ENCODE measurements around the gene NAB2.
"Not testable (repeated sequence)": the region's sequence is repeated elsewhere in the genome, so short reads cannot be mapped to it uniquely, and the experiment has no call there.

NAB2 gene

DNA sequence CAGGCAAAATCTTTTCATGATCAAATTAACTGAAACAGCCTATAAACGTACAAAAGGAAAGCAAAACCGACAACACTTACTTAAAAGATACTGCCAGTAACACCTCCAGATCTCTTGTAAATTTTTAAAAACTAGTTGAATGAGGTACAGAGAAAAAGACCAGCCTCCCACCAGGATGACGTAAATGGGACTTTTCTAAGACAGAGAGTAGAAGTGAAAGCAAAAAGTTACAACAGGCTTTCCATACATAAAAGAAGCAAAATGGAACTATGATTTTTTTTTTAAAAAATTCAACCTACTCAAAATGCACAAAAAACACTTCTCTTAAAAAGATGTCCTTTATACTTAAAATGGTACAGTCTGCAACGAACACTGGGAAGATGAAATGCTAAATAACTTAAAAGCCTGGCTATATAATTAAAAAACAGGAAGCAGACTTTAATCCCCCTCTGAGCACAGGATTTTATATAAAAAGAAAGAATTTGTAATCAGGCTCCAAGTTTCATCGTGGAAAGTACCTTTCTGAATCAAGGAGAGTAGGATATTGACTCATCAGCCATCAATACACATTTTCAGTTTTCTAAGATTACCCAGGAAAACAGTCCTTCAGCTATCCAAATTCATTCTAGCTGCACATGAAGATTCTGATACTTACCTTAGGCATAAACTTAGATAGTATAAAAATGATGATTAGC, 24.8 kb upstream of the NAB2 start:
- peak in 1 of 3 donors; percentile 5 for DNase-seq (ENCODE audit: low read depth in 3 of 3, low spot score in 1 of 3)

DNA sequence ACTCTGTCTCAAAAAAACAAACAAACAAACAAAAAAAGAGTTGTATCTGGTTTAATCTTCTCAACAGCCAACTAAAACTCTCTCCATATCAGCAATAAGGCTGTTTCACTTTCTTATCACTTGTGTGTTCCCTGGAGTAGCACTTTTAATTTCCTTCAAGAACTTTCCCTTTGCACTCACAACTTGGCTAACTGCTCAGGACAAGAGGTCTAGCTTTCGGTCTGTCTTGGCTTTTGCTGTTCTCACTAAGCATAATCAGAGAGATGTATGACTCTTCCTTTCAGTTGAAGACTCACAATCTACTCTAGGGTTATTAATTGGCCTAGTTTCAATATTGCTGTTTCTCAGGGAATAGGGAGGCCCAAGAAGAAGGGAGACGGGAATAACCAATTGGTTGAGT, 22.7 kb upstream of the NAB2 start:
- no peak for DNase-seq (ENCODE audit: low read depth in 3 of 3, low spot score in 1 of 3)

DNA sequence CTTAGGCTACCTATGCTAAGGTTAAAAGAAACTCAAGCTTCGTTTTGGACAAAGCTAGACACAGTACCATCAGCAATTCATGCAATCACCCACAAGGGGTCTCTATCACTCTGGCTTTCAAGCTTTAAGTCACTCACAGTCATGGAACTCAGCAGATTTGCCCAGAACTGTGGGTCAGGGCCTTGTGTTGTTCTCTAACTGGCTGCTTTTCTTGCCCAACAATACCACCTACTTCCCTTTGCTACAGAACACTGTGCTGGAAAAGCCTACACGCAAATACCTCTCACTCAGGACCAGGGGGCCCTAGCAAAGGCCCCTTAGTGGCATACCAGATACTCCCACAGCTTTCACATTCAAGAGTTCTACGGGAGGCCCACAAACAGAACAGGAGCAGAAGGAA, 19.4 kb upstream of the NAB2 start:
- no peak for DNase-seq (ENCODE audit: low read depth in 3 of 3, low spot score in 1 of 3)

DNA sequence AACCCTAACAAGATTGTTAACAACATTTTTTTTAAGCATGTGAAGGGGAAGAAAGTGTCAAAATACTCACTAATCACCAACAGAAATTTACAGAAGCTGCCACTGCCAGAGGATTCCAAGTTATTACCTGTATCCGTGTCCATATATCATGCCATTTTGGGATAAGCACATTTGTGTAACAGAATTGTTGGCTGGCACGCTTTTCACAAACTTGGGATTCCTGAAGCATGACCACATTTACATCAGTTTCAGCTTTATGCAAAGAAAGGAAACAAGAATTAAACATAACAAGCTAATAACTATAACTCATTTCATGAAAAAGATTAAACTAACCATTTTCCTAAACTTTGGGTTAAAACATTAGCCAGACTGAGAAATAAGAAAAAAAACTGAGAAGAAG, 16.3 kb upstream of the NAB2 start:
- no peak for DNase-seq (ENCODE audit: low read depth in 3 of 3, low spot score in 1 of 3)

DNA sequence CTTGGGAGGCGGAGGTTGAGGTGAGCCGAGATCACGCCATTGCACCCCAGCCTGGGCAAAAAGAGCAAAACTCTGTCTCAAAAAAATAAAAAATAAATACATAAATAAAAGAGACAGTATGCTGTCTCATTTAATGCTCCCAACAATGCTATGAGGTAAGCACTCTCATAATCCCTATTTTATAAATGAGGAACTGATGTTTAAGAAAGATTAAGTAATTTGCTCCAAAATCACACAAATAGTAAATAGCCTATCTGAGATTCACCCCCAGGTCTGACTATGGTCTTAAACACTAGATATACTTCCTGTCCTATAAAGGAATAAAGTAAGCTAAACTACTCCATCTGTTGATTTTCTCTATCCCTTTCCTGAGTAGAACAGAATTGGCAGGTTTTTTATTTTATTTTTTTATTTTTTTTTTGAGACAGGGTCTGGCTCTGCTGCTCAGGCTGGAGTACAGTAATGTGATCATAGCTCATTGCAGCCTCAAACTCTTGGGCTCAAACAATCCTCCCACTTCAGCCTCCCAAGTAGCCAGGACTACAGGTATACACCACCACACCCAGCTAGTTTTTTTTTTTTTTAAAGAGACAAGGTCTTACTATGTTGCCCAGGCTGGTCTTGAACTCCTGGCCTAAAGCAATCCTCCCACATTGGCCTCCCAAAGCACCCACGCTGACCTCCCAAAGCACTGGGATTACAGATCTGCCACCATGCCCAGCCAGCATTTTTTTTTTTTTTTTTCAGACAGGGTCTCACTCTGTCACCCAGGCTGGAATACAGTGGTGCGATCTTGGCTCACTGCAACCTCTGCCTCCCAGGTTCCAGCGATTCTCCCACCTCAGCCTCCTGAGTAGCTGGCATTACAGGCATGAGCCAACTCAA, 15.1 kb upstream of the NAB2 start:
- DNase-seq (ENCODE audit: low read depth in 3 of 3, low spot score in 1 of 3): not testable (repeated sequence)

DNA sequence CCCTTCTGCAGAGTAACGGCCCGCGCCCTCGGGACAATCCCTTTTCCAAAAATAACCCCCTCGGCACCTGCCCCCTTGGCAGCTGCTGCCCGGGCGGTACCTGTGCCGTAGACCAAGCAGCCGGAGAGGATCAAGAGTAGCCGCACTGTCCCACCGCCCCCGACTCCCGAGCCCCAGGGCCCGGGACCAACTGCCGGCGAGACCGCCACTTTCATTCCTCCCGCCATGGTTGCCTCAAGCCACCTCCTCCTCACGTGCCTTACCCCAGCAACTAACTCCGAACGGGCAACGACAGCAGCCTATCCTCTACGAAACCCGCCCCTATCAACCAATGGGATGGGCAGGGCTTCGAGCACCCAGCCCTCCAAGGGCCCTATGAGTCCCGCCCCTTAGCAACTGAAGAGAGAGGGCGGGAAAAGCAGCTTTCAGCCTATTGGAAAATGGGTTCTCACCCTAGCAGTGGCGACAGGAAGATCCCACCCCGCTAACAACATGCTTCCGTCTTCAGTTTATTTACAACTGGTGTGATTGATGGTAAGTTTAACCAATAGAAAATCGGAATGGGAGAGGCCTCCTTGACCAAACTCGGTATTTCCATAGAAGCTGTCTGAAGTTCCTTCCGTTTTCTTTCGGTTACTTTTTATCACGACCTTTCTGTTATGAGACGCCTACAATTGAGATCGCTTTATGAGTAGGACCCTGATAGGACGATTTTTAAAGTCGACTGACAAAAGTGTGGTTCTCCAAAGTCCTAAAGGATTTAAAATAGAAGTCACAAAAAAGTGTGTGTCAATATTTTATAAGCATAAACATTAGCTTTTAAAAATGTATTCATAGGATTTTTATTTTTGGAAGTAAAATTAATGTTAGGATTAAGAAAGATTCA, 10.2 kb upstream of the NAB2 start, which contains the start of gene NEMP1:
Gene NEMP1 (minus strand): TSS at position 273 of the 886 bp plus-strand sequence. CDS start 46 bp downstream, at position 227.
- peak; percentile 74 to 92 (median 87) for DNase-seq (ENCODE audit: low read depth in 3 of 3, low spot score in 1 of 3)

DNA sequence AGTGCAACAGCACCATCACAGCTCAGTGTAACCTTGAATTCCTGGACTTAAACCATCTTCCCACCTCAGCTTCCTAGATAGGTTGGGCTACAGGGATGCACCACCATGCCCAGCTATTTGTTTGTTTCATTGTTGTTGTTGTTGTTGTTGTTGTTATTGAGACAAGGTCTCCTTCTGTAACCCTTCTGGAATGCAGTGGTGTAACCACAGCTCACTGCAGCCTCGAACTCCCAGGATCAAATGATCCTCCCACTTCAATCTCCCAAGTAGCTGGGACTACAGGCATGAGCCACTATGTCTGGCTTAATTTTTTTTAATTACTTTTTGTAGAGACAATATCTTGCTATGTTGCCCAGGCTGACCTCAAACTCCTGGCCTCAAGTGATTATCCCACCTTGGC, 9.1 kb upstream of the NAB2 start:
- no peak for DNase-seq (ENCODE audit: low read depth in 3 of 3, low spot score in 1 of 3)

DNA sequence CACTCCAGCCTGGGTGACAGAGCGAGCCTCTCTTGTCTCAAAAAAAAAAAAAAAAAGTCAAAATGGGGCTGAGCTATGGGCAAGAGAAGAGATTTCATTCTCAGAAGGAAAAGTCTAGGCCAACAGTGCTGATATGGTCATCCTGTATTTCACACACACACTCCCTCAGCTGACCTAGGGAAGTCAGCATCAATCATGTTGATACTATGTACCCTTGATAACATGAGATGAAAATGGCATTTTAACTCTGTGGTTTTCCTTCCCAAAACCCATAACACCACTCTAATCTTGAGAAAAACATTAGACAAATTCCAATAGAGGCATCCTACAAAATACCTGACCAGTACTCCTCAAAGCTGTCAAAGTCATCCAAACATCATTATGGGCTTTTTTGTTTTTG, 8.1 kb upstream of the NAB2 start:
- DNase-seq (ENCODE audit: low read depth in 3 of 3, low spot score in 1 of 3): no peak

DNA sequence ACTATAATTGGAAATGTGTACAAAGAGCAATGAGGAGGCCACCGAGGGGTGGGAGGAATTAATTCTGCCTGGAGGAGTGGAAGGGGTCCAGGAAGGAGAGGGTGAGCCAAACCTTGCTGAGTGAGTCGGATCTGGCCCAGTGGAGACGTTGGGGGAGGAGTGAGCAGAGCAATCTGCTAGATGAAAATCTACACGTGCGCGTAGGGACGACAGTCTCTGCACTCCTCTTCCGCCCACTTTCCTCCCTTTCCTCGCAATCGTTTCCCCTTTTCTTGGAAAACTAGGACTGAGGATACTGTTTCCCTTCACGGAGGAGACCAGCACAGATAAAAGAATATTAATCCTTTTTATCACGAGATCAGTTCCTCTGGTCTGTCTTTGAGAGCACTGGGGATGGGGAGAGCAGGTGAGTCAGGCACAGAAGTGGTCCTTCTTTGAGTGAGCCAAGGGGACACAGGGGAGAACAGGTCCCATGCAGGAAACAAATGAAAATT, 2.9 kb upstream of the NAB2 start:
- no peak for DNase-seq (ENCODE audit: low read depth in 3 of 3, low spot score in 1 of 3)

DNA sequence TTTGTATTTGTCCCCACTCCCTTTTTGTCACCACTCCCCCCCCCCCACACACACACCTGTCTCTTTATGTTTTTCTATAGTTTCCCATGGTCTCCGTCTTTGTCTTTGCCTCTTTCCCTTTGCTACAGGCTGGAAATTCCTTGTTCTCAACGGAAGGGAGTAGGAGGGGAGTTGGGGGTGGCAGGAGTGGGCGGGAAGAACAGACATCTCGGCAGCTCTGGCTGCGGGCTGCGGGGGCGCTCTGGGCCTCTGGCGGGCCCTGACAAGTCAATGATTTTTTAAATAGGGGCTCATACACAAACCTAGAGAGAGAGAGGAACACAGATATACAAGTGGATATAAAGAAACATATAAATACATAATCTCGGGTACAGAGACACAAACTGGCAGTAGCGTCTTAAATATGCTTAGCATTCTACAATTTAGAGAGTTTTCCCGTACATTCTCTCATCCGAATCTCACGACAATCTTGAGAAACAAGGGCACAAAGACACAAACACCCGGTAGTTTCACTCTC, 2.4 kb upstream of the NAB2 start:
- DNase-seq (ENCODE audit: low read depth in 3 of 3, low spot score in 1 of 3): peak in 1 of 3 donors; percentile 52

DNA sequence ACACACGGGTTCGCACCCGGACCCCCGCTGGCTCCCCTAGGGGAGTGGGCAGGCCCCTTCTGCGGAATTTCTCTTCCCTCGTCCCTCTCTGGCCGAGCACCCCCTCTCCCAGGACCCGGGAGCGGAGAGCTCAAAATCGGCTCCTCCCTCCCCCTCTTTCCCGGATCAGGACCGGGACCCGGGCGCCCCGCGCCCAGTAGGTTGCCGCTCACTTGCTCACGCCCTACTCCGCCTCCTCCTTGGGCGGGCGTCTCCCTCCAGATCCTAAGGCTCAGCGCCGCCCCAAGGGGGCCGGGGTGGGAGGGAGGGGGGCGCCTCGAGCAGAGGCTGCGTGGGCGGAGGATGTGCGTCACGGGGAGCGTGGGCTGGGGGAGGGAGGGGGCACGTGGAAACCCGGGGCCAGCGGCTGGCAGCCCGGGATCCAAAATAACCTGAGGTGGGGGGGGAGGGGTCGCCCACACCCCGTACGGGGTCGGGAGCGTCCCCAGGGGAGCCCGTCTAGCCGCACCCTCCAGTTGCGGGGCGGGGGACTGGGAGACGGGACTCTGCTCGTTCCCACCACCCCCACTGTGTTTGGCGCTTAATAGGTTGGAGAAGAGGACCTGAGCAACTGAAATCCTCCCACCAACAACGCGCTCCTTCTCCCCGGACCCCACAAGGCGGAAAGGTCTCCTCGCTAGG, 1.8 kb upstream of the NAB2 start:
- peak; percentile 85 to 95 (median 90) for DNase-seq (ENCODE audit: low read depth in 3 of 3, low spot score in 1 of 3)

DNA sequence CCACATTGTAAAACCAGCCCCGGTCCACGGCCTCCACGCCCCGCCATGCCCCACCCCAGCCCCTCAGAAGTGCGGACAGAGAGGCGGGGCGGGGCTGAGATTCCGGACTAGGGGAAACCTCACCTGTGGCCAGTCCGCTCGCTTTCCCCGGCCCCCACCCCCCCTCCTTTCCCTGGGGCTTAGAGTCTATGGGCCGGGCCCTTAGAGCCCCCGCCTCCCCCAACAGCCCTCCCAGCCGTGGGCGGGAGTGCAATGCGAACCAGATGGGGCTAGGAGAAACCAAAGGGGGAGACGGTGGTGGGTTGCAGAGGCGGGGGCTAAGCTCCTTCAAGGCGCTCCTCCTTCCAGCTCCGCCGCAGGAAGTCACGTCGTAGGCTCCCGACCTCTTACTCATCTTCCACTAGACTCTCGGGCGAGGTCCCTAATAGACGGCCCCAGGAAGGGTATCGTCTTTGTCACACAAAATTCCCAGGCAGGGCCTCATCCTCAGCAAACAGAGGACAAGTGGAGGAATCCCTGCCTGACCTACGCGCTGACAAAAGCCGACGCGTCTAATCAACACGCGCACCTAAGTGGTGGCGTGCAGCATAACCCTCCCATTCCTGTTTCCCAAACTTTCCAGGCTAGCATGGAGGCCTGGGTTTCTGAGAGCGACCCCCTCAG, 1.1 kb upstream of the NAB2 start:
- DNase-seq (ENCODE audit: low read depth in 3 of 3, low spot score in 1 of 3): peak; percentile 45 to 66 (median 58)

DNA sequence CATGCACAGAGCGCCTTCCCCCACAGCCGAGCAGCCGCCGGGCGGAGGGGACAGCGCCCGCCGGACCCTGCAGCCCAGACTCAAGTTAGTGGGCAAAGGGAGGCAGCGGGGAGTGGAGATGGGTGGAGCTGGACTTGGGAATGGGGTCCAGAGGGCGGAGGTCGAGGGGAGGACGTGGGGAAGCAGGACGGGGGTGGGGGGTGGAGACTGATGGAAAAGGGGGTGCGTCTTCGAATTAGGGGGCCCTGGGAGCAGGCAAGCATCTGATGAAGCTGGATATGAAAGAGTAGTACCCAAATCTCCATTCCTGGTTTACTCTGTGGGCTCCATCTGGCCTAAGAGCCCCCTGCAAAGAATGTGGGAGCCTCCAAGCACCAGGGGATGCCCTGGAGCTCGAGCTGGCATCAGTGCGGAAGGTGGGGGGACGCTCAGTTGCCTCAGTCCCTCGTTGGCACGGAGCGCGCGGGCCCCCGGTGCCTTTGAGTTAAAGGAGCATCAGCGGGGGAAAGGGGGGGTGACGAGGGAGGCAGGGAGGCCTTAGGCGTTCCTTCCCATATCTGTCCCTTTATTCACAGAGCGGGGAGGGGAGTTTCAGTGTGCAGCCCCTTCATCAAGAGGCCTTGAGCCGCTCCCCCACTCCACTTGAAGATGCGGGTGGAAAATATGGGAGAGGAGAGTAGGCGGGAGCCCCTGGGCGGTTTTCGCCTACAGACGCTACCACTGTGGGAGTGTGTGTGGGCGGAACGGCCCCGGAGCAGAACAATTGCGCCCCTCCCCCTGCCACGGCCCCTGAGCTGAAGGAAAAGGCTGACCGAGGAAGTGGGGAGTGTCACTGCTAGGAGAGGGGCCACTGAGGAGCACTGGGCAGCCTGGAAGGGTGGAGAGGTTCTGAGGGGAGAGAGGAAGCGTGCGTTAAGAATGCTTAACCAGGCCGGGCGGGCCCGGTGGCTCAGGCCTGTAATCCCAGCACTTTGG, 644 bp downstream of the NAB2 start:
- no peak for DNase-seq (ENCODE audit: low read depth in 3 of 3, low spot score in 1 of 3)

DNA sequence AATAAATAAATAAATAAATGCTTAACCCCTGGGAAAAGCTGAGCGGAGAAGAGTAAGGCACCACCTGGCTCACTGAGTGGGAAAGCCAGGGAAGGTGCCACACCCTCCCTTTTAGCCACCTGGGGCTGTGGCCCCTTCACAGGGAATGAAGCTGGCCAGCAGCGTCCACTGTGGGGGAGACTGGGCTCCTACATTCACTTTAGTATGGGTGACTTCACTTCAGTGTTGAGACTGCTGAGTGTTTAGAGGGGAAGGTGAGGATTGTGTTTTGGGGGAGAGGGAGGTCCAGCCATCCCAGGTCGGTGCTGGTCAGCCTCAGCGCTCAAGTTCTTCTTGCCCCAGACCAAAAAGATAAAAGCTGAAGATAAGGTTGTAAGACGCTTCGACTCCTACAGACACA, 1.6 kb downstream of the NAB2 start:
- DNase-seq (ENCODE audit: low read depth in 3 of 3, low spot score in 1 of 3): no peak

DNA sequence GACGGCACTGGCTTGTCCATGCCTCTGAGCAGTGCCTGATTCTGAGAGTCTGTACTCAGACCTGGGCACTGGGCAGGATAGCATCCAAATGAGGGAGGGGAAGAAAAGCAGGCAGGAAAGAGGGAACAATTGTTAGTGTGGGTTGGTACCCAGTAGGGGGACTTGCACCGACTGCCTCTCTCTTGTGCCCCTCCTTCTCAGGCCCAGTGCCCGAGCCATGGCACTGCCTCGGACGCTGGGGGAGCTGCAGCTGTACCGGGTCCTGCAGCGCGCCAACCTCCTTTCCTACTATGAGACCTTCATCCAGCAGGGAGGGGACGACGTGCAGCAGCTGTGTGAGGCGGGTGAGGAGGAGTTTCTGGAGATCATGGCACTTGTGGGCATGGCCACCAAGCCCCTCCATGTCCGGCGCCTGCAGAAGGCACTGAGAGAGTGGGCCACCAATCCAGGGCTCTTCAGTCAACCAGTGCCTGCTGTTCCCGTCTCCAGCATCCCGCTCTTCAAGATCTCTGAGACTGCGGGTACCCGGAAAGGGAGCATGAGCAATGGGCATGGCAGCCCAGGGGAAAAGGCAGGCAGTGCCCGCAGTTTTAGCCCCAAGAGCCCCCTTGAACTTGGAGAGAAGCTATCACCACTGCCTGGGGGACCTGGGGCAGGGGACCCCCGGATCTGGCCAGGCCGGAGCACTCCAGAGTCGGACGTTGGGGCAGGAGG, 2.2 kb downstream of the NAB2 start:
- DNase-seq (ENCODE audit: low read depth in 3 of 3, low spot score in 1 of 3): no peak

DNA sequence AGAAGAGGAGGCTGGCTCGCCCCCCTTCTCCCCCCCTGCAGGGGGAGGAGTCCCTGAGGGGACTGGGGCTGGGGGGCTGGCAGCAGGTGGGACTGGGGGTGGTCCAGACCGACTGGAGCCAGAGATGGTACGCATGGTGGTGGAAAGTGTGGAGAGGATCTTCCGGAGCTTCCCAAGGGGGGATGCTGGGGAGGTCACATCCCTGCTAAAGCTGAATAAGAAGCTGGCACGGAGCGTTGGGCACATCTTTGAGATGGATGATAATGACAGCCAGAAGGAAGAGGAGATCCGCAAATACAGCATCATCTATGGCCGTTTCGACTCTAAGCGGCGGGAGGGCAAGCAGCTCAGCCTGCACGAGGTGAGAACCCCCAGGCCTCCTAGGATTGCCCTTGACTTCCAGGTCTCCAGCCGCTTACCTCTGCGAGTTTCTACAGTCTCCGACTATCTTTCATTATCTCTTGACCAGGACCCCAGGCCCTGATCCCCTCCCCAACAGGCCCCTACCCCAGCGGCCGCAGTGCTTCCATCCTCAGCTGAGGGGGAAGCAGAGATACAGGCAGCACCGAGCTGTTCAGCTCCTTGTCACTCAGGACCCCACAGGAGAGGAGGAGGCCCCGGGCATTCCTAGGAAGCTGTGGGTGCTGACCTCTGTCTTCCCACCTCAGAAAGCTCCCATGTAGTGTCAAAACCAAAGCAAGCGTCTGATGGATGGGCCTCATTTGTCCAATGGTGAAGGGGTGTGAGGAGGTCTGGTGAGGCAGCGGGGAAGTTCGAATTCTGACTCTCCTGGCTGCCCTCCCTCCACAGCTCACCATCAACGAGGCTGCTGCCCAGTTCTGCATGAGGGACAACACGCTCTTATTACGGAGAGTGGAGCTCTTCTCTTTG, 3.0 kb downstream of the NAB2 start:
- DNase-seq (ENCODE audit: low read depth in 3 of 3, low spot score in 1 of 3): no peak

DNA sequence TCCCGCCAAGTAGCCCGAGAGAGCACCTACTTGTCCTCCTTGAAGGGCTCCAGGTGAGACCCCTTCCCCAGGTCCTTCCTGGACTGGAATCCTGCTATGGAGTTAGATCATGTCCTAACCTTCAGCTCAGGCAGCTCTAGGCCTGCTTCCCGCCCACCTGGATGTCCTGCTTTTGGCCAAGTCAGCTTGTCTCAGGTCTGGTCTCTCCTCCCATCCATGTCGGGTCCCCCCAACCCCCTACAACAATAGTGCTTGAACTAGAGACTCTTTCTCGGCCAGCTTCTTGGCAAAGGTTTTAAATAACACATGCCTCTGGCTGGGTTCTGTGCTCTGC, 3.6 kb downstream of the NAB2 start:
- no peak for DNase-seq (ENCODE audit: low read depth in 3 of 3, low spot score in 1 of 3)
